ENCODE data around the gene SLC9A5.

Gene SLC9A5

GRCh38 chr16:67202956-67203493 is 45.8 kb upstream of the SLC9A5 start:
- Histone ChIP-seq H3F3A (ENCODE audit: insufficient read depth, low read length) (no peaks in the 10 kb centered on the region), H3K9me3 (ENCODE audit: low read length) (no peaks in the 10 kb centered on the region), H3K79me2 (ENCODE audit: insufficient read depth, low read length) (no peaks in the 10 kb centered on the region), H3K27me3 (ENCODE audit: insufficient read depth, low read length) (no peaks in the 10 kb centered on the region), H3K9me2 (ENCODE audit: low read depth, low read length) (no peaks in the 10 kb centered on the region), H3K4me2 (ENCODE audit: low read length) (no peak overlapping the region), H3K4me3 (ENCODE audit: low read depth, low read length, poor library complexity, severe bottlenecking) (no peak overlapping the region), H3K36me3 (ENCODE audit: insufficient read depth, low read length) (peaks cover 48% of the 10 kb centered on the region), H3K9ac (ENCODE audit: low read length) (no peak overlapping the region), H3K27ac (ENCODE audit: low read depth, low read length, poor library complexity, severe bottlenecking) (no peak overlapping the region), H3K4me1 (ENCODE audit: insufficient read depth, low read length, severe bottlenecking) (peaks cover 11% of the 10 kb centered on the region), H4K20me1 (ENCODE audit: insufficient read depth, low read length) (no peaks in the 10 kb centered on the region), H2AFZ (ENCODE audit: low read length) (no peak overlapping the region)
- TF ChIP-seq CTCF (IDR thresholded peaks at IDR 0.05; ENCODE audit: low read length) (no peak), EZH2 (IDR thresholded peaks at IDR 0.05; ENCODE audit: borderline replicate concordance, low read length) (no peak)

- TF ChIP-seq EZH2 (IDR thresholded peaks at IDR 0.05; ENCODE audit: borderline replicate concordance, low read length) (no peak), CTCF (IDR thresholded peaks at IDR 0.05; ENCODE audit: low read length) (no peak)
- no peaks in the 10 kb centered on the region for H3K79me2 ChIP-seq (ENCODE audit: insufficient read depth, low read length)
- H3K36me3 ChIP-seq (ENCODE audit: insufficient read depth, low read length), result peaks cover 42% of the 10 kb centered on the region
- no peaks in the 10 kb centered on the region for H3K9me3 ChIP-seq (ENCODE audit: low read length)
- no peak overlapping the region for H3K4me3 ChIP-seq (ENCODE audit: low read depth, low read length, poor library complexity, severe bottlenecking)
- H3K27ac ChIP-seq (ENCODE audit: low read depth, low read length, poor library complexity, severe bottlenecking), result no peak overlapping the region
- peaks cover 2% of the 10 kb centered on the region for H3K4me1 ChIP-seq (ENCODE audit: insufficient read depth, low read length, severe bottlenecking)
- H3K9me2 ChIP-seq (ENCODE audit: low read depth, low read length), result no peaks in the 10 kb centered on the region
- H2AFZ ChIP-seq (ENCODE audit: low read length), result no peak overlapping the region
- H3K27me3 ChIP-seq (ENCODE audit: insufficient read depth, low read length), result no peaks in the 10 kb centered on the region
- H3K9ac ChIP-seq (ENCODE audit: low read length), result no peak overlapping the region
- H3F3A ChIP-seq (ENCODE audit: insufficient read depth, low read length), result no peaks in the 10 kb centered on the region
- no peak overlapping the region for H3K4me2 ChIP-seq (ENCODE audit: low read length)
- no peaks in the 10 kb centered on the region for H4K20me1 ChIP-seq (ENCODE audit: insufficient read depth, low read length)
Observed at GRCh38 chr16:67204076-67204475, 44.7 kb upstream of the SLC9A5 start.

- Histone ChIP-seq H4K20me1 (ENCODE audit: insufficient read depth, low read length) (no peaks in the 10 kb centered on the region), H3K4me2 (ENCODE audit: low read length) (no peak overlapping the region), H3K27ac (ENCODE audit: low read depth, low read length, poor library complexity, severe bottlenecking) (no peak overlapping the region), H2AFZ (ENCODE audit: low read length) (no peak overlapping the region), H3K36me3 (ENCODE audit: insufficient read depth, low read length) (peaks cover 32% of the 10 kb centered on the region), H3K4me1 (ENCODE audit: insufficient read depth, low read length, severe bottlenecking) (no peaks in the 10 kb centered on the region), H3F3A (ENCODE audit: insufficient read depth, low read length) (no peaks in the 10 kb centered on the region), H3K9me3 (ENCODE audit: low read length) (no peaks in the 10 kb centered on the region), H3K9ac (ENCODE audit: low read length) (no peak overlapping the region), H3K27me3 (ENCODE audit: insufficient read depth, low read length) (no peaks in the 10 kb centered on the region), H3K4me3 (ENCODE audit: low read depth, low read length, poor library complexity, severe bottlenecking) (no peak overlapping the region), H3K79me2 (ENCODE audit: insufficient read depth, low read length) (no peaks in the 10 kb centered on the region), H3K9me2 (ENCODE audit: low read depth, low read length) (no peaks in the 10 kb centered on the region)
- TF ChIP-seq EZH2 (IDR thresholded peaks at IDR 0.05; ENCODE audit: borderline replicate concordance, low read length), result no peak
- TF ChIP-seq CTCF (IDR thresholded peaks at IDR 0.05; ENCODE audit: low read length), result no peak
Observed at GRCh38 chr16:67206129-67206837, 42.5 kb upstream of the SLC9A5 start.
